Right lobe of liver (tissue), 4 donors: ENCODE measurements around the gene MYO1H.

Source experiments
- POLR2A ChIP-seq: fragments of 450-650 bp; IDR thresholded peaks from one replicate; pipeline ENCODE4 v1.6.1; 2017; ENCODE audit warnings: antibody characterized with exemption, mild to moderate bottlenecking
- TF ChIP-seq, protein P1 (sequence below), 4 donors: fragments of 200-600 bp in 3 of 4; fragments of 450-650 bp in 1 of 4; IDR thresholded peaks; one replicate each; pipeline versions ENCODE4 v1.5.1 to v1.8.0; 2016 to 2022; ENCODE audit warnings: antibody characterized with exemption in 4 of 4, mild to moderate bottlenecking in 2 of 4
- donor health status: DM: no; HTN: no; CAD: no.
- donor health status: DM: no; HTN: no; CAD: no.
- donor health status: DM: no; HTN: yes; CAD: no.

DNA sequence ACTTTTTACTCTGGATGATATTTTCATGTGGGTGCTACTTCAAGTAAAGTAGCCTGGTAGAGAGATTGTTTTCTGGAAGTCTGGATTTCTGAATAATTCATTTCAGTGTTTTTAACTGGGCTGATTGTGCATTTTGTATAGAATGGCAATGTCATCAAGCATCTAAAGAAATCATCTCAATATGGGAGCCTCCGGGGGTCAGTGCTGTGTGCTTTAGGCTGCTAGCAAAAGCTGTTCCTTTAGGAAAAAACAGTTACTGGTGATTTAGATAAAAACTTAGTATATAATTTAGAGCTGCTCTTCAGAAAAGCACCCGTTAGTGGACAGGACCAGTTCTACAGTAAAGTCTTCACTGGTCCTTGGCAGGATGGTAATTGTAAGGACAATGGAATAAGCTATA, 134.8 kb downstream of the MYO1H start:
- TF ChIP-seq, protein P1, sequence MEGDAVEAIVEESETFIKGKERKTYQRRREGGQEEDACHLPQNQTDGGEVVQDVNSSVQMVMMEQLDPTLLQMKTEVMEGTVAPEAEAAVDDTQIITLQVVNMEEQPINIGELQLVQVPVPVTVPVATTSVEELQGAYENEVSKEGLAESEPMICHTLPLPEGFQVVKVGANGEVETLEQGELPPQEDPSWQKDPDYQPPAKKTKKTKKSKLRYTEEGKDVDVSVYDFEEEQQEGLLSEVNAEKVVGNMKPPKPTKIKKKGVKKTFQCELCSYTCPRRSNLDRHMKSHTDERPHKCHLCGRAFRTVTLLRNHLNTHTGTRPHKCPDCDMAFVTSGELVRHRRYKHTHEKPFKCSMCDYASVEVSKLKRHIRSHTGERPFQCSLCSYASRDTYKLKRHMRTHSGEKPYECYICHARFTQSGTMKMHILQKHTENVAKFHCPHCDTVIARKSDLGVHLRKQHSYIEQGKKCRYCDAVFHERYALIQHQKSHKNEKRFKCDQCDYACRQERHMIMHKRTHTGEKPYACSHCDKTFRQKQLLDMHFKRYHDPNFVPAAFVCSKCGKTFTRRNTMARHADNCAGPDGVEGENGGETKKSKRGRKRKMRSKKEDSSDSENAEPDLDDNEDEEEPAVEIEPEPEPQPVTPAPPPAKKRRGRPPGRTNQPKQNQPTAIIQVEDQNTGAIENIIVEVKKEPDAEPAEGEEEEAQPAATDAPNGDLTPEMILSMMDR (IDR thresholded peaks at IDR 0.05): no peak
- no peak for TF ChIP-seq POLR2A
